ENCODE measurements around the gene TBC1D25. TPM values are rescaled to one million over a fixed set of nuclear protein-coding genes. Genes with fewer than 3 reads are reported as not detected.

TBC1D25 gene
- total and polyA plus RNA-seq, 2 donors from 2014 or later = 6.0 to 16.3 TPM

DNA sequence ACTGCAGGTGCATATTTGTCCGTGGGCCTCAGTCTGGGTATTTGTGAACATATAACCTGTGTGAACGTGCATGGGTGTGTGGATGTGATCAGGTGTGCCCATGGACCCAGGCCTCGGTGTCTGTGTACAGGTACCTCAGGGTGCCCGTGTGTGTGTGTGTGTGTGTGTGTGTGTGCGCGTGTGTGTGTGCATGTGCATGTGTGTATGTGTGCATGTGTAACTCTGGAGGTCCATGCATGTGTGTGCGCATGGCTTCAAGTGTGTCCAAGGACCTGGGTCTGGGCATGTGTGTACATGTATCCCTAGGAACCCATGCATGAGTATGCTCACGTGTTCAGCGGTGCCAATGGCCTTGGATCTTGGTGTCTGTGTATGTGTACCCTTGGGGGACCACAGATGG, 47.7 kb upstream of the TBC1D25 start:
- H3K4me3 ChIP-seq (ENCODE audit: low read length in 3 of 3) = no peak overlapping the region
- intact Hi-C loops (cut with DNase I) = no loop called here
- H3K9ac ChIP-seq (ENCODE audit: low read length in 3 of 3) = no peak overlapping the region
- H3K9me3 ChIP-seq (ENCODE audit: control insufficient read depth in 2 of 3, insufficient read depth in 1 of 3, low read length in 3 of 3) = no peaks in the 10 kb centered on the region
- H3K36me3 ChIP-seq (ENCODE audit: control insufficient read depth in 2 of 3, insufficient read depth in 3 of 3, low read length in 3 of 3) = no peaks in the 10 kb centered on the region
- FAIRE-seq (no peak), DNase-seq (peak in 1 of 5 donors; percentile 15)
- TF ChIP-seq, protein P1, sequence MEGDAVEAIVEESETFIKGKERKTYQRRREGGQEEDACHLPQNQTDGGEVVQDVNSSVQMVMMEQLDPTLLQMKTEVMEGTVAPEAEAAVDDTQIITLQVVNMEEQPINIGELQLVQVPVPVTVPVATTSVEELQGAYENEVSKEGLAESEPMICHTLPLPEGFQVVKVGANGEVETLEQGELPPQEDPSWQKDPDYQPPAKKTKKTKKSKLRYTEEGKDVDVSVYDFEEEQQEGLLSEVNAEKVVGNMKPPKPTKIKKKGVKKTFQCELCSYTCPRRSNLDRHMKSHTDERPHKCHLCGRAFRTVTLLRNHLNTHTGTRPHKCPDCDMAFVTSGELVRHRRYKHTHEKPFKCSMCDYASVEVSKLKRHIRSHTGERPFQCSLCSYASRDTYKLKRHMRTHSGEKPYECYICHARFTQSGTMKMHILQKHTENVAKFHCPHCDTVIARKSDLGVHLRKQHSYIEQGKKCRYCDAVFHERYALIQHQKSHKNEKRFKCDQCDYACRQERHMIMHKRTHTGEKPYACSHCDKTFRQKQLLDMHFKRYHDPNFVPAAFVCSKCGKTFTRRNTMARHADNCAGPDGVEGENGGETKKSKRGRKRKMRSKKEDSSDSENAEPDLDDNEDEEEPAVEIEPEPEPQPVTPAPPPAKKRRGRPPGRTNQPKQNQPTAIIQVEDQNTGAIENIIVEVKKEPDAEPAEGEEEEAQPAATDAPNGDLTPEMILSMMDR (IDR thresholded peaks at IDR 0.05; ENCODE audit: borderline replicate concordance, extremely low read depth, insufficient read depth) = no peak
- no peak overlapping the region for H3K27ac ChIP-seq (ENCODE audit: low read depth in 2 of 2, low read length in 2 of 2)
- no peaks in the 10 kb centered on the region for H3K4me1 ChIP-seq (ENCODE audit: control insufficient read depth in 2 of 3, insufficient read depth in 2 of 3, low read depth in 1 of 3, low read length in 3 of 3)
- no peaks in the 10 kb centered on the region for H3K27me3 ChIP-seq (ENCODE audit: control insufficient read depth, insufficient read depth, low read length)

DNA sequence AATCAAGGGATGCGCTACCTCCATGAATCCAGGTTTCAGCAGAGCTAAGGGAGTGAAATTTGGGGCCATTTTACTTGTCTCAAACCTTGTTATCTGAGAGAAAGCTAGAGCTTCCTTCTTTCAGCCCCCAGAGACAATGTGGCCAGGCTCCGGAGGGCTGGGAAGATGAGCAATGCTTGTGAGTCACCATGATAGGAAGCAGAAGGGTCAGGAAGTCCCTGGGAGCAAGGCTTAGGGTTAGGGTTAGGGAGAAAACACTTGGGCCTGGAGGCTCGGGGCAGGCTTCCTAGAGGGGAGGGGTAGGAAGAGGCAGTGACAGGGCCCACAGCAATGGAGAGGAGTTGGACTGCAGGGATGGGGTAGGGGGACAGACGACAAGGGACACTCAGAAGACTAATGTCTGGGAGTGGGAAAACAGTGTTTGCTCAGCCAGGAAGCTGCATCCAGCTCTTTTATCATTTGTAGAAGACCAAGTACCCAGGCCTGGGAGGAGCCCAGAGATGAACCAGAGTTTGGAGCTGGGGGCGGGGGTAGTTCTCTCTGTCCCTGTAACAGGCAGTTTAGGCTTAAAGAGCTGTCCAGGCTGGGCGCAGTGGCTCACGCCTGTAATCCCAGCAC, 47.1 kb upstream of the TBC1D25 start:
- TF ChIP-seq, protein P1 (IDR thresholded peaks at IDR 0.05; ENCODE audit: borderline replicate concordance, extremely low read depth, insufficient read depth) = no peak
- Histone ChIP-seq H3K36me3 (ENCODE audit: control insufficient read depth in 2 of 3, insufficient read depth in 3 of 3, low read length in 3 of 3) (no peaks in the 10 kb centered on the region), H3K27me3 (ENCODE audit: control insufficient read depth, insufficient read depth, low read length) (no peaks in the 10 kb centered on the region), H3K27ac (ENCODE audit: low read depth in 2 of 2, low read length in 2 of 2) (no peak overlapping the region), H3K4me1 (ENCODE audit: control insufficient read depth in 2 of 3, insufficient read depth in 2 of 3, low read depth in 1 of 3, low read length in 3 of 3) (no peaks in the 10 kb centered on the region), H3K9ac (ENCODE audit: low read length in 3 of 3) (no peak overlapping the region), H3K4me3 (ENCODE audit: low read length in 3 of 3) (no peak overlapping the region), H3K9me3 (ENCODE audit: control insufficient read depth in 2 of 3, insufficient read depth in 1 of 3, low read length in 3 of 3) (no peaks in the 10 kb centered on the region)
- intact Hi-C loops (cut with DNase I) = no loop called here
- DNase-seq (peak in 1 of 5 donors; percentile 74), FAIRE-seq (no peak)

DNA sequence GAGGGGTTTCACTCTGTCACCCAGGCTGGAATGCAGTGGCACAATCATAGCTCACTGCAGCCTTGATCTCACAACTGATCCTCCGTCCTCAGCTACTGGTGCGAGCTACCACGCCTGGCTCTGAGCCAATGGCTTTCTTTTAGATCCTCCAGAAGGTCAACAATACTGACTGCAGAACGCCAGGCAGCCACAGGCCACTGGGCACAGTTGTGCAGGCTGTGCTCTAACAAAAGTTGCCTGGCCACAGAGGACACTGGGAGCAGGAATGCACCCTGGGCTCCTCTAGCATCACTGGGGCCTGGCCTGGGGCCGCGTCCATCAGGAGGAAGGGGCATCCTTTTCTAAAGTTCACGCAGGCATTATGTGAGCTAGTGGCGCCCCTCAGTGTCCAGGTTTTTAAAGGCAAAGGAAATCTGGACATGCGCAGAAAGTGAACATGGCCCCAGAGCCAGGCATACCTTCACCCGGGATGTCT, 45.6 kb upstream of the TBC1D25 start:
- TF ChIP-seq, protein P1 (IDR thresholded peaks at IDR 0.05; ENCODE audit: borderline replicate concordance, extremely low read depth, insufficient read depth) = peak; percentile 24
- Histone ChIP-seq H3K36me3 (ENCODE audit: control insufficient read depth in 2 of 3, insufficient read depth in 3 of 3, low read length in 3 of 3) (no peaks in the 10 kb centered on the region), H3K4me3 (ENCODE audit: low read length in 3 of 3) (no peak overlapping the region), H3K9ac (ENCODE audit: low read length in 3 of 3) (no peak overlapping the region), H3K9me3 (ENCODE audit: control insufficient read depth in 2 of 3, insufficient read depth in 1 of 3, low read length in 3 of 3) (no peaks in the 10 kb centered on the region), H3K27me3 (ENCODE audit: control insufficient read depth, insufficient read depth, low read length) (no peaks in the 10 kb centered on the region), H3K27ac (ENCODE audit: low read depth in 2 of 2, low read length in 2 of 2) (no peak overlapping the region), H3K4me1 (ENCODE audit: control insufficient read depth in 2 of 3, insufficient read depth in 2 of 3, low read depth in 1 of 3, low read length in 3 of 3) (no peaks in the 10 kb centered on the region)
- DNase-seq (peak in 4 of 5 donors; percentile 48 to 61 (median 58)), FAIRE-seq (no peak)
- intact Hi-C loops (cut with DNase I) = no loop called here
